OCI-LY7 (cell line): ENCODE results near the gene ZNF83.

ENCODE experiments used
- CTCF ChIP-seq: fragments of 200-600 bp; sonication (generic); conservative IDR thresholded peaks from 2 replicates; pipeline ENCODE4 v1.5.1; 2014; ENCODE audit warnings: mild to moderate bottlenecking, antibody characterized with exemption, low read length, moderate library complexity, mixed read lengths
- EZH2phosphoT487 ChIP-seq: fragments of 200-600 bp; sonication (generic); IDR thresholded peaks from 2 replicates; pipeline ENCODE4 v1.6.1; 2018; ENCODE audit warnings: low read depth, borderline replicate concordance, mild to moderate bottlenecking, mixed run types, antibody characterized with exemption, low read length, moderate library complexity, mixed read lengths

GRCh38 chr19:52679598-52679997 lies 41.4 kb upstream of the ZNF83 start:
- TF ChIP-seq CTCF (no peak), EZH2phosphoT487 (no peak)
